NCI-H2171 (cell line): ENCODE measurements around the gene PRG3.
"Not testable (repeated sequence)": the region's sequence is repeated elsewhere in the genome, so short reads cannot be mapped to it uniquely, and the experiment has no call there.

Source experiments
- DNase-seq: peaks from one replicate; lab custom pipeline; 2025; lab: John Stamatoyannopoulos, UW

The PRG3 gene

DNA sequence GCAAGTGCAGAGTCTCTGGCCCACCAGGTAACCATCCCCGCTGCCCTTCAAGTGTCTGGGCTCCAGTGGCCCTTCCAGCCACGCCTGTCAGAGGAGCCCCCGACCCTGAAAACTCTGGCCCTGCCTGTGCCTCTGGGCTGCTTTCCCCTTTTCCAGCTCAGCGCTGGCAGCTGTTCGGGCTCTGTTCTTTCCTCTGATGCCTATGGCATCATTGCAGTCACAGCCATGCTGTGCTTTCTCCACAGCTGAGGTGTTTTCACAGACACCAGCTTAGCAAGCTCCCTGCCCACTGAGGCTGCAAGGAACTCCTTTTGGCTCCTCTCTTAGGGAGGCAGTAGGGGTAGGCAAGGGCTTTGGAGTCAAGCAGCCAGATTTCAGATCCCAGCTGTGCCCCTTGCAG, 21.6 kb downstream of the PRG3 start:
- DNase-seq, result no peak

DNA sequence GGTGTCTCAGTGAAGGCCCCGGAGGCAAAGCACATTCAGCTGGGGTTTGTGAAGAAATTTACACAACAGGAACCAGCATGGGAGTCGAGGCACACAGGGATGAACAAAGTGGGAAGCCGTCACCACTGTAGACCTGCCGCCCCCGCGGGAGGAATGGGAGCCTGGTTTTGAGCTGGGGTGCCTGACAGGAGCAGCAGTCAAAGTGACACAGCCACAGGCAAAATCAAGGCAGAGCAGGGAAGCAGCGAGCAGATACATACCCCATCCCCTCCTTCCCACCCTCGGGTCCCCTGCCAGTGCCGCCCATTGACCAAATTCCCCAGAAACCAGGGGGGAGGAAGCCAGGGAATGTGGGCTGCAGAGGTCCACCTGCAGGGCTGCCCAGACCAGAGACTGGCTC, 22.0 kb downstream of the PRG3 start:
- DNase-seq, result no peak

DNA sequence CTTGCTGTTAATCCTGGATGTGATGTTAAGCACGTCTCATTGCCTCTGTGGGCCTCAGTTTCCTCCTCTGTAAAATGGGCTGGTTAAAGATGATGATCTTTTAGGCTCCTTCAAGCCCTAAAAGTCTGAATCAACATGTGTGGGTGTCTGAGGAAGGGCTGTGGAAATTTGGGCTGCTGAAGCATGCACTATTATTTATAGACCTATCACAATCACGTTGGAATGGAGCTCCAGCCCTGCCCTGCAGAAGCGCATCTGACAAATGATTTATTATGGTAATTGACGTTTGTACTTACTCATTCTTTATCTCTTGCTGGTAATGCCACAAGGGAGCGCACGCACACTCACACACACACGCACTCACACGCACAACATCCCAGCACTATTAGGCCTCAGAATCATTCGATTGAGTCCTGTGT, 22.4 kb downstream of the PRG3 start:
- no peak for DNase-seq

DNA sequence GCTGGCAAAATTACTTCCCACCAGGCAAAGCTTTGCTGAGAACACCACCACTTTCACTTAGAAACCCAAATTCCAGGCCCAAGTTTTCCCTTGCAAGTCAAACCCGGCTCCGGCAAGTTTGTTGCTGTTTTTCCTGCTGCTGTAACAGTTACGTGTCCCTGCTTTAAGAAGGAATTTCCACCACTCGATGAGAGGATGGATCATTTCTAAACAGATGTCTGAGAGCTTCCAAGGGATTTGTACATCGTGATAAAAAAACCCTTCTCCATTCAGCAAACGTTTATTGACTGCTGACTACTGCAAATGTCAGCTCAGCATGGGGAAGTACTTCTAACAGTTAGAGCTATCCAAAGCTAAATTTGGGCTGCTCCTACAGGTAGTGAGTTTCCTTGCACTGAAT, 23.1 kb downstream of the PRG3 start:
- no peak for DNase-seq

DNA sequence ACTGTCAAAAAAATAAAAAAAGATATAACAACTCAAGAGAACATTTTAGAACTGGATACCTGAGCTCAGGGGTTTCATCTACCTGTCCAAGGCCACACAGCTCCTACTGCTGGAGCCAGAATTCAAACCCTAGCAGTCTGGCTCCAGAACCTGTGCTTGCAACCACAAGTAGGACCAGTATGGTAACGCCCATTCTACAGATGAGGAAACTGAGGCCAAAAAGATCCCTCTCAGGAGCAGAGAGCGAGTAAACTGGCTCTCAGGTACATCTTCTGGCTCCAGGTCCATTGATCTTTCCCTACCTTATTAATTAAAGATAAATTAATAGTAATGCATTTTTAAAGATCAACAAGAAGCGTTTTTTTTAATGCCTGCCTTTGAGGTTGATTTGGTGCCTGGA, 23.6 kb downstream of the PRG3 start:
- no peak for DNase-seq

DNA sequence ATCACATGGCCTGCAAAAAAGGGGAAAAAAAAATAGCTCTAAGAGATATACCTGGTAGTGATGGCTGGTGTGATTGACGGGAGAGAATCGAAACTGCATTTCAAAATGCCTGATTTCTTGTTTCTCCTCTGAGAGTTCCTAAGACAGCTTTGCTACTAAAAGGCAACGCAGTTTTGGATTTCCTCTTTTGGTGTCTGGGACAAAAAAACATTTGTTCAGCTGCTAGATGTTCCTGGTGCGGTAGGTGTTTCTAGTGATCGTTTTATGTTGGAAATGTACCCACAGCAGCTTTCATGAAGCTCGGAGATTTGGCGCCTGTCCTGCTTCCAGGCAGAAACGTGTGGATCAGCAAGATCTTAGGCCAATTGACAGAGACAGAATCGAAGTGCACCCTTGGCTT, 24.7 kb downstream of the PRG3 start:
- no peak for DNase-seq

DNA sequence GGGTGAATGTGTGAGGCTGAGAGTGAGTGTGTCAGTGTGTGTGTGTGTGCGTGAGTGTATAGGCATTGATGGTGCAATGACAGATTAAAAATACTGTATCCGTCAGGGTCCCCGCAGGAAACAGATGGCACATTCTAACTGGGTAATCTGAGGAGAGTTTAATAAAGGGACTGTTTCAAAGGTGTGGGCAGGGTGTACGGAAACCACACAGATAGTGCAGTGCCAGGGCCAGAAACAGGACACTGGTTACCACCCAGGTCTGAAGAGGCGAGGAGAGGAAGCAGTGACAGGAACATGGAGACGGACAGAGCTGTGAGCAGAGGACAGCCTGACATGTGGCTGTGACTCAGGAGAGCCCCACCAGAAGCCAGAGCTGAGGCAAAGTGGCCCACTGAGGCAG, 26.3 kb downstream of the PRG3 start:
- DNase-seq, result no peak

DNA sequence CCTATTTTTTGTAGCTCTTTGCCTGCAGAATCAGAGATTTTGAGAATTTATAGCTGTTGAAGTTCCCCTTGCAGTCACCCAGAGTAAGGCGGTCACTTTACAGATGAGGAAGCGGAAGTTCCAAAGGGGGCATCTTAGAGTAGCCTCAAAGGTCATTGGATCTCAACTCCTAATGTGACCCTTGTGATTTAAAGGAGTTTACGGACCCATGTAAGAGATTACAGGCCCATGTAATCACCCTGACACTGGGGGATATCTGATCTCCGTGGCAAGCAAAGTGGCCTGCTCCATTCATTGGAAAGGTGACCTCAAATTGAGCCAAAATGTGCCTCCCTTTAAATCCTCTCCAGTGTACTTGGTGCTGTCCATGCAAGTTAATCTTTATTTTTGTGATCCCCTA, 27.1 kb downstream of the PRG3 start:
- DNase-seq, result no peak

DNA sequence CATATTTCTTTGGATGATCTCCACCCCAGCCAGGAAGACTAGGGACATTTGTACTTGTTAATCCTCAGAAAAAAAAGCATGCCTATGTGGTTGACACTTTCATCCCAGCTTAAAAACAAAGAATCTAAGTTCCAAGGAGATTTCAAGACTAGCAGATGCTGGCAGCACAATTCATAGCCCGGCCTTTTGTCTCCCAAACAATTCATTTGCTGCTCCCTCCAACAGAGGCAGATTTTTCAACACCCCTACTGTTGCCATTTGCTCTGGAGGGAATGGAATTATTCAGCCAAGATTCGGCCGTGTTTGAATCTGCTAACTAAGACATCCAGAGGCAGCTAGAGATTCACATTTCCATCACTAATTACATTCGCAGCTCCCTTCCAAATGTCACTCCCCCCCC, 27.5 kb downstream of the PRG3 start:
- DNase-seq, result no peak

DNA sequence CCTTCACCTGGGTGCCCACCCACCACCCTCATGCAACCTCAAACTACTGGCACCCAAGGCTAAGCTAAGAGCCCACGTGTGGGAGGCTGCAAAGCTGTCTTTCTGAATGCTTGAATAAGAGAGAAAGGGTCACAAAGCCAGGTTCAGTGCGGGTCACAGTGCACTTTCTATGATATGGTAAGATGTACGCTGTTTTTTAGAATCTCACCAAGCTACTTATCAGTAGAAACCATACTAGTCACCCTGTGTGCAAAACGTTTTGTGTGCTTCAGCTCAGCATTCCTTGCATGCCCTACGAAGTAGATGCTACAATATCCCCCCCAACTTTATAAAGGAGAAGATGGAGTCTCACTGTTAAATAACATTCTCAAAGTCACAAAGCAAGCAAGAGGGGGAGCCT, 27.9 kb downstream of the PRG3 start:
- DNase-seq, result no peak

DNA sequence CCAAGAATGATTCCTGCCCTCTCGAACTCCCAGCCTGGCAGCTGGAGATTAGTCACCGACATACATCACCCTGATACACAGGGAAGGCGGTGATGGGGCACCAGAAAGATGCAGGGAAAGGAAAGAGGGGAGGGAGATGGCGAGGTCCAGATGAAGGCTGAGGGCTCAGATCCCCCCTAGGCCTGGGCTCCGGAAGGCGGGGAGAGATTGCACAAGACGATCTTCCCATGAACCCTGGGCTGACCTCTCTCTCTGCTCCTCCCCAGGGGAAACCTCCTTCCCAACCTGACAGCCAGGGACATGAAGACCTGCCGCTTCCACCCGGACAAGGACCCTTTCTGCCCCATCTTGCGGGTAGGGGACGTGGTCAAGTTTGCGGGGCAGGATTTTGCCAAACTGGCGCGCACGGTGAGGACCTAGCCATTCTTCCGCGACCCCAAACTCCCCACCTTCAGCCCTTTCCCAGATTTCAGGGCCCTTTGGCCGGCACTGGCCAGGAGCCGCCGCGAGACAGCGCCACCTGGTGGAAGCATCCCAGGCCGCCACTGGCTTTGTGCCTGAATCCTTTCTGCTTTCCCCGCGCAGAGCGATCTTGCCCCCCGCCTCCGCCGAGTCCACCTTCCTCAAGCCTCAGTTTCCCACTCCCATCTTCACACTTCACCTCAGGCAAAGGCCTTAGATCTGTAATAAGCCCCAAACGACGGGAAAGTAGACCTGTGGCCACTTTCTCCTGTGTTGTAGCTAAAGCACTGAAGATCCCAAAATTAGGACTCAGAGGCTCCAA, 31.3 kb downstream of the PRG3 start:
- no peak for DNase-seq

DNA sequence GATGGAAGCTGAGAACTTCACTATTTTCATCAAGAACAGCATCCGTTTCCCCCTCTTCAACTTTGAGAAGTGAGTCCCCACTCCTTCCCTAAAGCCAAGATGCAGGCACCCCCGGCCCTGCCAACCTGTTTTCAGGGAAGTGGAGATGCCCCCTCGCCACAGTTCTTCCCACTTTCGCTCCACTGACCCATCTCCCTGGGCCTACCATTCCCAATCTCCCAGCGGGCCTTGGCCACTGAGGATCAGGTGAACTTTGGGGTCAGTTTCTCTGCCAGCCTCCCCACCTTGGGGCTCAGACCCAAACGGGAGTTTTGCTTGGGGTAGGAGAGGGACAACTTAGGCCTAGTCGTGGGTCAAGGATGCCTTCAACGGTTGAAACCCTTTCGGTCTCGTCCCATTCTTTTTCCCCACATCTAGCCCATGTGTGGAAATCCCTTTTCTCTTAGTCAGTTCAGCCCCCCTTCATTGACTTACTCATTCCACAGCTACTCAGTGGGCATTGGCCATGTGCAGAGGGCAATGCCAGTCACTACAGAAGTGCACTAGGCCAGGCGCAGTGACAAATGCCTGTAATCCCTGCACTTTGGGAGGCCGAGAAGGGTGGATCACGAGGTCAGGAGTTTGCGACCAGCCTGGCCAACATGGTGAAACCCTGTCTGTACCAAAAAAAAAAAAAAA, 32.2 kb downstream of the PRG3 start:
- no peak for DNase-seq

DNA sequence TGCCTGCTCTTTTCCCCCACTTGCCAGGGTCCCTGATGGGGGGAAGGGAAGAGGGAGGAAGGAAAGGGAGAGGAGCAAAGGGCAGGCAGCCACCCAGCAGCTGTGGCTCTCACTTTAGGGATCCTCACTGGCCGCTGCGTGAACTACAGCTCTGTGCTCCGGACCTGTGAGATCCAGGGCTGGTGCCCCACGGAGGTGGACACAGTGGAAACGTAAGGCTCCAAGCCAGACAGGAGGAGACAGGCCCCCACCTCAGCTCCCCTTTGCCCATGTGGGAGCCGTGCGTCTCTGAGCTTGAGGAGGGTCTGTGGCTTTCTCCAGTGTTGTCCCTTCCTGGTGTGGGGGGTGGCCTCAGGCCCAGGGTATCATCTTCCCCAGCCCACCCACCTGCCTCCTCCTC, 32.9 kb downstream of the PRG3 start:
- no peak for DNase-seq

DNA sequence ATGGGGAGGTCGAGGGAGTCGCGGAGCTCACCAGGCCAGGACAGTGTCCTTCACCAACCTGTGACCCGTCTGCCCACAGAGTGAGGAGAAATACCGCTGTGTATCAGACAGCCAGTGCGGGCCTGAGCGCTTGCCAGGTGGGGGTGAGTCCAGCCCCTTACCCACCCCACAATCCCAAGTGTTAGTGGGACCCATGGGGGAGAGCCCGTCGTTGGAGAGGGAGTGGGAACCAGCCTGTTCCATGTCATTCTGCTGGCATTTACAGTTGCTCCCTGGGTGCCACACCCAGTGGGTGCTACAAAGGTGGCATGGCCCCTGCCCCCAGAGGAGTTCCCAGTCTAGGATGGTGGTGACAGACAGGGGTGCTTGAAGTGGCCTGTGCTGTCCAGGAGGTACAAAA, 33.6 kb downstream of the PRG3 start:
- no peak for DNase-seq

DNA sequence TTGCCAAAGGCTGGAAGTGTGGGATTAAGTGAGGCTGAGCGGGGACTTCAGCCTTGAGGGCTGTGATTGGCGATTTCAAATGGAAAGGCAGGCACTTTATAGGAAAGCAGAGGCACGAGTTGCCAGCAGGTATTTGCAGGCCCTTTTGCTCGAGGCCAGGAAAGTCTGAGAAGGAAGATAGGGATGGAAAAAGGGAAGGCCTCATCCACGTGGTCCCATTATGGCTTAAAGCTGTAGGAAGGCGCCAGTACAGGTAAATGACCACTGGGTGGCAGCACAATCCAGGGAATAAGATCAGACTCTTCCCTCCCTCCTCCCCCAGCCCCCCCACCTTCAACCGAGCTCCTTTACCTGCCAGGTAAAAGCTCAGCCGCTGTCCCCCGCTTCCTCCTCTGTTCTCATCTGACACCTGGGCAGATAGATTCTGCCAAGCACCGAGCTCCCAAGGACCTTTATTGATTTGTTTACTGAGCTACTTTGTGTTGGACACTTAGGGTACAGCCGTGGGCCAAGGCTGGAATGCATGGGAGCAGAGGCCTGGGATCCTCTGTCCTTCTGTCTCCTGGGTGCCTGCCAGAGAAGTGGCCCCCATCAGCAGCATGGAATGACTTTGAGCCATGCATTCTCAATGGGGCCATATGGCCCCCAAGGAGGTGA, 35.3 kb downstream of the PRG3 start:
- DNase-seq, result peak; percentile 76

DNA sequence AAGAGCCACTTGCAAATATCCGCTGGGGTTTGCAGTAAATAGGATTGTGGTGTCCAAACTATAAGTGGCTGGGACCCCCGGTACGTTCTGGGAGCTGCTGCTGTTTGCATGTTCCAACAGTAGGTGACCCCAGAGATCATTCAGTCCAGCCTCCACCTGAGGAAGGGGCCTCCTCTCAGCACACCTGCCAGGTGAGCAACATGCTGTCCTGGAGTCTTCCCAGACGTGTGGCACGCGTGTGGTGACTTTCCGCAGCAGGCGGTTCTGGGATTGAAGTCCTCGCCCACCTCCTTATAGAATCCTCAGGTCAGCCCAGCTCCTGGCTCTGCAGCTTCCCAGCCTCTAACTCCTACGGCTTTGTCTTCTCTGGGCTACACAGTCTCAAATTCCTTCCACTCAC, 36.1 kb downstream of the PRG3 start:
- no peak for DNase-seq

DNA sequence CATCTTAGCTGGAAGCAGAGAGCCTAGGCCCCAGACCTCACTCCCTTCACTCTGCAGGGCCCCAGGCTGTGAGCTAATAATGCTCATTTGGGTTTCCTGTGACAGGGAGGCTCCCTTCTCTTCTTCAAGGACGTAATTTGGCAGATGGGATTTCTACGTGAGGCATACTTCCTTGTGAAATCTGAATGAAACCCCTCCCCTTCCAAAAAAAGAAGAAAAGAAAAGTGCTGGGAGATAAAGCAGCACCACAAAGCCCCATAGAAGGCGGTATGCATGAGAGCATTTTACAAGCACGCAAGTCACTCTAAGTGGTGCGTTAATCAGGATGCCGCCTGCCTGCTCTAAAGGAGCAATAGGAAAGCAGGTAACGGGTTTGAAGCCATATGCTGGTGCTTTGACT, 37.1 kb downstream of the PRG3 start:
- DNase-seq, result peak; percentile 58

DNA sequence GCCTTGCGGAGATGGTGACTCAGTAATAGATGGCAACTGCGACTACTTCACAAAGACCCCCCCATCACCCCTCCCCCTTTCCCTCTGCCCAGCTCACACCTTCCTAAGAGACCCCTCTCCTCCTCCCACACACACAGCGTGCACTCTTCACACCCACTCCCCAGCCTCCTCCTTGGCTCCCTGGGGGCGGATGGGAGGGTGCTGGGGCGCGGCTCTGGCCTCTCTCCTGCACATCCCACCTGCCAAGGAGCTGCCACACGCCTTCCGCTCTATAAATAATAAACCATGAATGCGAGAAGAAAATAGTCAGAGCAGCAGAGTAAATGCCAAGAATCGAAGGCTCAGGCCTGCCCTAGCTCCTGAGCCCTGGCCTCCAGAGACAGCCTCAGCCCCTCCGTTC, 38.2 kb downstream of the PRG3 start:
- DNase-seq, result no peak

DNA sequence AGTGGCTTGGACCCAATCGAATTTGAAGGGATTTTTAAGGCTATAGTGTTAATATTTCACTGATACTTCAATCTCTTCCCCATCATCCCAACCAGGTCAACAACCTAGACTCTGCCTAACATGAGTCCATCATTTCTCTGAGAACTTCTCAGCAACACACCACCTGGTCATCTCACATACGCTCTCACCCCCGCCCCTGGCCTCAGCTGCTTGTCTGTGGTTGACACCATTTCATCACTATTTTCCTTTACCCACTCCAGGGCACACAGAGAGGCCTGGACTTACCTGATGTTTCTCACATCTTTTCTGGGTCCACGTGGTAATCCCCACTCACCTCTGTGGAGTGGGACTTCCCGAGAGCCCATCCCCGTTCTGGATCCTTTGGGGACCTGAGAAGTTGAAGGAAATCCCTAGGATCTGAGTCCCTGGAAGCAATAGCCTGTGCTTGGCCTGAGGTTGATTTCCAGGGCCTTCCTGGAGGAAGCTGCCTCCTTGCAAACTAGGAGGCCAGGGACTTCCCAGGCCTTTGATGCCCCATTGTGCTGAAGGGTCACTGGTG, 39.6 kb downstream of the PRG3 start:
- no peak for DNase-seq

DNA sequence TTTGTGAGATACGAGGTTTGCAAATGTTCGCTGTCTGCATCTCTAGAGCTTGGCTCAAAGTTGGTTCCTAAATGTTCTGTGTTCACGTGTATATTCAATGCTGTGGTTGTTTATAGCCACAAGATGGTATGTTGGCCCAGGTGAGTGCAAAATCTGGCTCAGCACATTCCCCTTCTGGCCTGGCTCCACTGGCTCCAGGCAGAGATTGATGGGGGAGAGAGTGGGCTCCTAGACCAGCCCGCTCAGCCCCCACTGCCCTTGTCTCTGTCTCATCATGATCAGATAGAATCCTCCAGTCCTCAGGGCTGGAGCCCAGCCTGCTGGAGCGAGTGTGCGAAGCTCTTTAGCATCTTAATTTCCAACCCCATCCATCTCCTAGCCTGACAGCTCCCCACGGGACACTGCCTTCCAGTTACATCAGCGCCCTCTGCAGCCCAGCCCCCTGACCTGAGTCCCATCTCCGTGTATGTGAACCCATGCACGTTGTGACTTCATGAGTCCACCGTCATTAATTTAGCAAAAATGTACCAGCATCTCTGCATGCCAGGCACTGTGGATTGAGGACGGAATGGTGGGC, 40.8 kb downstream of the PRG3 start:
- DNase-seq, result no peak

DNA sequence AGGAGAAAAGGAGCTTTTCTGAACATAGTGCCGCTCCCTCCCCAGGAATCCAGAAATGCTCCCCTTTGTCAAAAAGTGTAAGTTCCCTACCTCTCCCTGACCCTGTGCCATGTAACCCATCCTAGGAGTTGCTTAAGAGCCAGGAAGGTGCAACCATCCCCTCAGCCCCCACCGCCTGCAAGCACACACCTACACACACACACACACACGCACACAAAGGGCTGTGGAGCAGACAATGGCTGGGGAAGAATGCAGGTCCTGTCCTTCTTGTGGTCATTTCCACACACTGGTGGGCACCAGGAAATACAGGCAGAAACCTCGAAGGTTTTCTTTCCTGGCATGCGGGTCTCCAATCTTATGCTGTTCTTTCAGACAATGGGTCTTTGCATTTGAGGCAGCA, 41.6 kb downstream of the PRG3 start:
- DNase-seq, result no peak

DNA sequence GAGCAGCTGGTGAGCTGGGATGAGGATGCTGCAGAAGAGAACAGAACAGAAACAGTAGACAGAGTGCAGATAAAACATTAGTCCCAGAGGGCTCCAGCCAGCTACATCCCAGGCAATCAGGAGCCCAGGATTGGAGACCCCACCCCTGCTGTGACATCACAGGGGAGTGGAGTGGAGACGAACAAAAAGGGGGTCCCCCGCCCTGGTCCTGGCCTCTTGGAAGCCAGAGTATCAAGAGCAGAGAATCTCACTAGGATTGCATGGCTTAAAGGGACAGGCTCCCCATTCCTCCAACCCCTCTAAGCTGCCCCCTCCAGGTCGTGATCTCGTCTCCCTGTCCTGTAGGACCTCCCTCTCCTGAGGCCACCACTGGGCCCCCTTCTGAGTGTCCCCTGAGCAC, 42.8 kb downstream of the PRG3 start, which contains the start of gene P2RX3:
Gene P2RX3, plus strand, starts transcription at position 211 of the 400 bp plus-strand sequence. CDS start 199 bp downstream, outside the sequence.
- DNase-seq, result peak; percentile 35

DNA sequence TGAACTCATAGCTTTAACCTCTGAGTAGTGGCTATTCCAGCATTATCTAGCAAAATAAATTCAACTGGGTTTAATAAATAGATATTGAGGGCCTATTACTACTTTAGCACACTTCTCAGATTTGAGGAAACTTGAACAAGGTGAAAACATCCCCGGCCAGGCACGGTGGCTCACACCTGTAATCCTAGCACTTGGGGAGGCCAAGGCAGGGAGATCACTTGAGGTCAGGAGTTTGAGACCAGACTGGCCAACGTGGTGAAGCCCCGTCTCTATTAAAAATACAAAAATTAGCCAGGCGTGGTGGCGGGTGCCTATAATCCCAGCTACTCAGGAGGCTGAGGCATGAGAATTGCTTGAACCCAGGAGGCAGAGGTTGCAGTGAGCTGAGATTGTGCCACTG, 44.1 kb downstream of the PRG3 start:
- not testable (repeated sequence) for DNase-seq
